K562 treated with DMSO at 1 percent for 4 hours (cell line): Measurements from ENCODE around the gene CFAP58. TPM values are rescaled to one million over a fixed set of nuclear protein-coding genes. Genes with fewer than 3 reads are reported as not detected.

Experiments
- total RNA-seq: library from RNA; unstranded; fragments of 300-600 nt; gene quantifications from 2 replicates; pipeline ENCODE4 v1.2.3, GENCODE V29; 2022; ENCODE audit not compliant: insufficient read depth

The CFAP58 gene
- total RNA-seq, result 0.48 and 0.86 TPM in 2 replicates

DNA sequence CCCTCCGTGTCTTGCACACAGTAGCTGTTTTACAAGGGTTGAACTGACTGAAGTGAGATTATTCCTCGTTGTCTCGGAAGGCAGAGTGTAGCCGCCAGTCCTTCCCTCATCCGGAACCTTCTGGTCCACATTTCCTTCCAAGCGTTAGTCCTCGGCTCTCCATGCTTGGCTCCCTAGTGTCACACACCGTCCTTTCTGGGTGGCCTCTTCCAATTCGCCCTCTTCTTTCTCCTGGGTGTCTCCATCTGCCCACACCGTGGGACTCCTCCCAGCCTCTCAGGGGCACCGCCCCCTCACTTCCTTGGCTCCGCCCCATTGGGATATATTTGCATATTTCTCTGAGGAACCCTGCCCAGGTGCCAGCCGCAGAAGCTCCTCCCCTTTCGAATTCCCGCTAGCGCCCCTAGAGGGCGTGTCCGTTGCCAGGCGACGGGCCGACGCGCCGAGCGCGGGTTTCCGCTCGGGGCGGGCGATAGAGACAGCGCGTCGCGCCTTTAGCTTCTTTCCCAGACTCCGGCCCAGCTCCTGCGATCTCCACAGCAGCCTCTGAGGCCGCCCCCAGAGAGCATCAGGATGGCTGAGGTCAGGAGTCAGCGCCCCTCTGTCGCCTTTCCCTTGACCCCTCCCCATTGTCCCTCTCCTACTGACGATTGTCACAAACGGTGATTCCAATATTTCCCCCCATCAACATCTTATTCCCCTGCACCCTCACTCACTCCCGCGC, at the start of gene CFAP58:
TSS of gene CFAP58 (plus strand) at position 509 of the 724 bp plus-strand sequence. CDS start at position 574, 65 bp downstream.

DNA sequence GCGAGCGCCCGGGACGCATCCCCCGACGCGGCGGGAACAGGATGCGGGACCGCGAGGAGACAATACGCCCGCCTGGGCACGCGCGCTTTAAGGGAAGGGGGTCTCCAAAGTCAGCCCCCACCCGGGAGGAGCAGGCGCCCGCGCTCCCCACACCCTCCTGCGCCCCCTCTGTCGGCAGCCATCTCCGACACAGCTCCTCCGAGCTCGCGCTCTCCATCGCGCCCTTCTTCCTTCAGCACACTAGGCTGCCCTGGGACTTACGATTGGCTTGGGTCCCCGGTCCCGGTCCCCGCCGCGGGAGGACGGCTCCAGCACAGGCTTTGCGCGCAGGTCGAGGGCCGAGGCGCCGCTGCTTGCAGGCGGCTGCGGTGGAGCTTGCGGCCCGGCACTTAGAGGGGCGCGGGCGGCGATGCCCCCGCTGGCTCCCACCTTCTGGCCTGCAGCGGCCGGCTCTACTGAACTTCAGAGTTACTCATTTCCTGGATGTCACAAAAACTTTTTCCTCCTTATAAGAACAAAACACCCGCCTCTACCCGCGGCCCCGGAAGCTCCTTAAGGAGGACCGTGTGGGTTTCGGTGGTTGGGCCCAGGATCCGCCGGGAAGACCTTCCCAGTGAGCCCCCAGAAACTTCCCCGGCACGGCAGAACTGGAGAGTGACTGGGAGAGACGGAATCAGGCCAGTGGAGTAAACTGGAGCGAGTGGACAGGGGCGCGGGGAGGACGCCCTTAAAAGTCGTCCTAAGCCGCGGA, 15.5 kb upstream of the CFAP58 start, which contains the start of gene ITPRIP:
TSS of gene ITPRIP (minus strand) at position 481 of the 751 bp plus-strand sequence. CDS start 22,414 bp downstream, outside the sequence.

Other genes with a start within 250 kb of the CFAP58 start
- gene SFR1, start 231.7 kb upstream of the CFAP58 start, total RNA-seq, result 1.9 and 2.0 TPM in 2 replicates
- gene CFAP43, start 121.5 kb upstream of the CFAP58 start, total RNA-seq, result not detected in 2 replicates
- 149 and 182 TPM in 2 replicates for gene GSTO1, start 98.9 kb upstream of the CFAP58 start, total RNA-seq
- gene GSTO2, start 84.6 kb upstream of the CFAP58 start, total RNA-seq, result not detected in 2 replicates
- gene ITPRIP, start 15.4 kb upstream of the CFAP58 start, total RNA-seq, result 14.1 and 14.9 TPM in 2 replicates